Measurements from ENCODE around the gene TSC22D3. TPM values are rescaled to one million over a fixed set of nuclear protein-coding genes. Genes with fewer than 3 reads are reported as not detected.

TSC22D3 gene
- total and polyA plus RNA-seq, 2 experiments from 2014 or later = 235 to 297 TPM

GRCh38 chrX:107716816-107717700 lies 58.5 kb downstream of the TSC22D3 start:
- DNase-seq (ENCODE audit: low read depth in 1 of 2, low spot score in 1 of 2) = peak; percentile 66 to 90
- H3K9me3 ChIP-seq (ENCODE audit: low read depth) = no peaks in the 10 kb centered on the region
- no peak for TF ChIP-seq CTCF (IDR thresholded peaks at IDR 0.05; ENCODE audit: low read depth, low read length)
- H3K36me3 ChIP-seq = peaks cover 11% of the 10 kb centered on the region
- H3K27me3 ChIP-seq = no peaks in the 10 kb centered on the region
- peak overlapping the region; percentile 75 for H3K4me3 ChIP-seq
- peaks cover 49% of the 10 kb centered on the region for H3K4me1 ChIP-seq (ENCODE audit: low read depth)
- H3K27ac ChIP-seq = peak overlapping the region; percentile 71

- Histone ChIP-seq H3K4me3 (peak overlapping the region; percentile 75), H3K9me3 (ENCODE audit: low read depth) (no peaks in the 10 kb centered on the region), H3K4me1 (ENCODE audit: low read depth) (peaks cover 44% of the 10 kb centered on the region), H3K27me3 (no peaks in the 10 kb centered on the region), H3K36me3 (peaks cover 11% of the 10 kb centered on the region), H3K27ac (peak overlapping the region; percentile 71)
- peak; percentile 32 to 71 for DNase-seq (ENCODE audit: low read depth in 1 of 2, low spot score in 1 of 2)
- TF ChIP-seq CTCF (IDR thresholded peaks at IDR 0.05; ENCODE audit: low read depth, low read length) = no peak
Measured at GRCh38 chrX:107716118-107716684, 59.4 kb downstream of the TSC22D3 start.

- DNase-seq (ENCODE audit: low read depth in 1 of 2, low spot score in 1 of 2) = peak in 1 of 2 donors; percentile 33
- H3K27me3 ChIP-seq = no peaks in the 10 kb centered on the region
- peaks cover 11% of the 10 kb centered on the region for H3K36me3 ChIP-seq
- peak overlapping the region; percentile 71 for H3K27ac ChIP-seq
- peak overlapping the region; percentile 75 for H3K4me3 ChIP-seq
- no peaks in the 10 kb centered on the region for H3K9me3 ChIP-seq (ENCODE audit: low read depth)
- no peak for TF ChIP-seq CTCF (IDR thresholded peaks at IDR 0.05; ENCODE audit: low read depth, low read length)
- H3K4me1 ChIP-seq (ENCODE audit: low read depth) = peaks cover 46% of the 10 kb centered on the region
Measured at GRCh38 chrX:107715331-107716117, 60.1 kb downstream of the TSC22D3 start.

- H3K4me3 ChIP-seq = no peak overlapping the region
- peaks cover 45% of the 10 kb centered on the region for H3K4me1 ChIP-seq (ENCODE audit: low read depth)
- no peaks in the 10 kb centered on the region for H3K9me3 ChIP-seq (ENCODE audit: low read depth)
- DNase-seq (ENCODE audit: low read depth in 1 of 2, low spot score in 1 of 2) = peak in 1 of 2 donors; percentile 58
- TF ChIP-seq CTCF (IDR thresholded peaks at IDR 0.05; ENCODE audit: low read depth, low read length) = peak; percentile 36
- H3K27ac ChIP-seq = no peak overlapping the region
- H3K27me3 ChIP-seq = no peaks in the 10 kb centered on the region
- H3K36me3 ChIP-seq = peaks cover 11% of the 10 kb centered on the region
Measured at GRCh38 chrX:107714206-107714891, 61.2 kb downstream of the TSC22D3 start.
